Activated T-cell treated with anti-CD3 and anti-CD28 coated beads for 24 hours (primary cell): ENCODE measurements around the gene SDK1.

Experiments
- DNase-seq: peaks from one replicate; pipeline ENCODE4 v3.0.0-alpha.2; 2020; ENCODE audit warnings: low read depth

SDK1 gene

DNA sequence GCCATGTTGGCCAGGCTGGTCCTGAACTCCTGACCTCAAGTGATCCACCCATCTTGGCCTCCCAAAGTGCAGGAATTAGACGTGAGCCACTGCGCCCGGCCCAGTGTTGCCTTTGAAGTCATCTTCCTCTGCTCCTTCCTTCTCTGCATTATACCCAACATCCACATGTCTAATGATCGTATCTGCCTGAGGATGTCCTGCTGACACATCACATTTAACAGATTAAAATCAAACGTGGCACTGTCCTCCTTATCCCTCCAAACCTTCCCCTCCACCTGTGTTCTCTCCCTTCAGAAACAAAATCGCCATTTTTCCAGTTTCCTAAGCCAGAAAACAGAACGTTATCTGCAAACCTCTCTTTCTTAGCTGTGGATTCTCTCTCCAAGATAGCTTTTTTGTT is 8.4 kb upstream of the SDK1 start:
- DNase-seq: no peak

DNA sequence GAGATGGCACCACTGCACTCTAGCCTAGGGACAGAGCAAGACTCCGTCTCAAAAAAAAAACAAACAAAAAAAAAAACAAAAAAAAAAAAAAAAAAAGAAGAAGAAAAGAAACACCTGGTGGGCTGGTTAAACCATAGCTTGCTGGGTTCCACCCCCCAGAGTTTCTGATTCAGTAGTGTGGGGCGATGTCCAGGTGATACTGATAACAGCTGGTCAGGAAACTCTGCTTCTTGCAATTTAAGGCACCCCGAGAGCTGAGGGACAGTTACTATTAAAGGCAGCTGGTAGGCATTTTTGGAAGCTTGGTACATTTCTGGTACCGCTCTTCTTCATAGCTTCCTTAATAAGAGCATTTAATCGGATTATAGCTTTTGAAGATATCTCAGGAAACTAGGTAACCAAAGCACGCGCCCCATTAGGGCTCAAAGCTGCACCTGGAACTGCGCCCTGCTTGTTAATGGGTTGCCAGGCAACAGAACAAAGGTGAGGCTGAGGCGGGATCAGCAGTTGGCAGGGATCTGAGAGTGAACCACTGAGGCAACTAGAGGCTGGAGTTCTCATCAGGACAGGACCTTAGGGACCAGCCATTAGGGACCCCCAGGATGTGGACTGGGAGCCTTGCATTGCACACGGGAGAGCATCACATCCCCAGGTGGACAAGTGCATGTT is 6.5 kb upstream of the SDK1 start:
- no peak for DNase-seq

DNA sequence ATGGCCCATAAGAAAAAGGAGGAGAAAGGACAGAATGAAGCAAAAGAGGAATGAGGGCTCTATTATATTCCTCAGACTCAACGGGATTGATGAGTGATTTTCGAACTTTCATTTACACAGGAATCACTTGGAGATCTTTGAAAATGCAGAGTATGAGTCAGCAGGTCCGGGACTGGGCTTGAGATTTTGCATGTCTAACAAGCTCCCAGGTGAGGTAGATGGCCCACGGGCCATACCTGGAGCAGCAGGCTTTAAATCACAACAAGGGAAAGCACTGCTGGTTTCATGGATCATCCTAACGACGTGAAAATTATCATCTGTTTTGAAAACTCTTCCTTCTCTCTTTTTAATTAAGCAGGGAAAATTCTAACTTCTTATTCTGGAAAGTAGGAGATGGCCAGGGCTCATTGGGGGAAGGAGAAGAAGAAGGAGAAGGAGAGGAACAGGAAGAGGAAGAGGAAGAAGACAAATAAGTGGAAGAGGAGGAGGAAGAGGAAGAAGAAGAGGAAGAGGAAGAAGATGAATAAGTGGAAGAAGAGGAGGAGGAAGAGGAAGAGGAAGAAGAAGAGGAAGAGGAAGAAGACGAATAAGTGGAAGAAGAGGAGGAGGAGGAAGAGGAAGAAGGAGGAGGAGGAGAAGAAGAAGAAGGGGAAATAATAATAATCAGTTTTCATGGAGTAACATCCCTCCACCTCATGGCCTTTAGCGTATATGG is 3.8 kb upstream of the SDK1 start:
- DNase-seq: no peak

DNA sequence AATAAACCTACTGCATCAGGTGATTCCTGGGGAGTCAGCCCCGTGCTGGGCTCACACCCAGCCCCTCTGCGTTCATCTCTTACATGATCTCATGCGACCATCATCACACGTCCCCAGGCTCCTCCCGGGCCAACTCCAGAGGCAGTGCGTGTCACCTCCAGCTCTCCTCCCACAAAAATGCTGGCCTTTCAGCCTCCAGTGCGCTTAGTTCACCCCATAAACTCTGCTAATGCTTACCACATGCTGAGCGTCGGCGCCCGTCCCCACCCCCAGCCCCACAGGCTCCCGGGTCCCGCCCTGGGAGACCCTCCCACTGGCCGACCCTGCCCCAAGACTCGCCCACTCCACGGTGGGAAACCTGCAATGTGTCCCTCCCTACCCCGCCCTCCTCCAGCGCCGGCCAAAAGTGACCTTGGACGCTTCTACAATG is 816 bp upstream of the SDK1 start:
- DNase-seq: no peak

DNA sequence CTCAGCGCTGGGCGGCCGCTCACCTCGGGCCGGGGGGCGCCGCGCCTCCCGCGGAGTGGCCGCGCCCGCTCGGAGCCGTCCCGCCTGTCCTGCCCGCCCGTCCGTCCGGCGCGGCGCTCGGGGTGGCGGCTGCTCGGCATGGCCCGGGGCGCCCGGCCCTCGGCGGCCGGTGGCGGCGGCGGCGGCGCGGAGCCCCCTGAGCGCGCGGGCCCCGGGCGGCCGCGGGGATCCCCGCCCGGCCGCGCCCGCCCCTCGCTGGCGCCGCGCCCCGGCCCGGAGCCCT is 338 bp downstream of the SDK1 start:
- DNase-seq: no peak

DNA sequence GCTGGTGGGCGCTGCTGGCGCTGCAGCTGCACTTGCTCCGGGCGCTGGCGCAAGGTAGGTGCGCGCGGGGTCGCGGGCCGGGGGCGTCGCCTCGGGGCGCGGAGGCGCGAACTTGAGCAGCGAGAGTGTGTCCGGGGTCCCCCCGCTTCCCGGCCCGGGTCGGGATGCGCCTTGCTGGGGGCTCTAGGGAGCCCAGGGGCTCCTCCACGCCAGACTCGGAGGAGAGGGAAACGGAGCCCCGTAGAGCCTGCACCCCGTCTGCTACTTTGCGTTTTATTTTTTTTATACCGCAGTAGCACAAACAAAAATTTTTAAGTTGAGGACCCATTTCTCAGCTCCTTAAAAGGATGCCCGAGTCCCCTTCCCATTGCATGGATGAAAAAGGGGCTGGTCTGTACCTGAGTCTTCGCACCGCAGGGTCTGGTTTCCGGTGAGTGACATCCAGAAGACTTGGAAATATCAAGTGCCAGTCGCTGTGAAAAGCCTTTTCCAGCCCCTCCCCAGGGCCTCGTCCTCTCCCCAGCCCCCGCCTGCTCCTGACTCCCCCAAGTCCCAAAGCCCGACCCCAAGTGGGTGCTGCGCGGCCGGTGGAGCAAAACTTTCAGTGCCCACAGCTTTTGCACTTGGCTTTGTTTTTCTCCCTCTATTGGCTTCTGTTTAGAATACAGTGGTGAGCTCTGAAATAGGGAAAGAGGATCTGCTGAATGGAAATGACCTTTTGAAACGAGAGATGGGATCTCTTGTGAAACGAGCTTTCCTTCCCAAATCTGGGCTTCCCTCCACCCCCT is 973 bp downstream of the SDK1 start:
- no peak for DNase-seq

DNA sequence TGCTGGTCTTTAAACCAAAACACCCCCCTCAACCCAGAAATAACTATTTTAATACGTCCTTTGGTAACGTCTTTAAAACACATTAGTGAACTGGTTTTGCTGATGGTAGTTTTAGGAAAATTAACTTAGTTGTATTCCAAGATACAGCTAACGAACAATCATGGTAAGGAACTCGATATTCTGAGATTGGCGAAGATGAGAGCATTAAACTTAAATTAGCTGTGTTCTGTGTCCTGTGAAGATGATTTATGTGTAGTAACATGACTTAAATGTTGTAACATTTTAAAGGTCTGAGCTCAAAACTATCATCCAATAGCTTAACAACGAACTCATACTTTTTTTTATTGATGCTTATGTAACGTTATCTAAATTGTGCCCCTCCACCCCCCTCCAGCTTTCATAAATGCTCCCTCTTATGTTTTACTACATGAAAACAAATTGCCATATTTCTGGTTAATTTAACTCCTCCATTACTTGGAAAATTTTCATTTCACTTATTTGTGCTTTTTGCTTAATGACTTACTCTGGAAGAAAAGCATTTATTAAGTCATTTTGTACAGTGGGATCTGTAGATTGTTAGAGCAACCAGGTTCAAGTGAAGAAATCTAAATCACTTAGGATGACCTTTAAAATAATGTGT is 1.7 kb downstream of the SDK1 start:
- DNase-seq: no peak

DNA sequence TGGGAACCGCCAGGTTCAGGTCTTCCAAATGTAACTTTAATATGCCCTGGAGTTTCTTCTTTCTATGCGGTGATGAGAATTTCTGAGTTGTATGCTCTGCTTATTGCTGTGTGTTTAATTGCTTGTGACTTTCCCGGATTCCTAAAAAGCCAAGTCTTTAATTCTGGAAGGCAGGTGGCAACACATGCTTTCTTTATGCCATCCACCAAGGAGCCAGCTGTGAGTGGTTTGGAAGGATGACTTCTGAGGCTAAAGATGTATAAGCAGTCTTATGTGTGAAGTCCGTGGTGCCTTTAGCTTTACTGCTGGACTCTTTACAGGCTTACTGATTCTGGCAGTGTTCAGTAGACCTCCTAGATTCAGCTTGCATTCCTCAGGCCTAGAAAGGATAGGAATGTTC is 3.1 kb downstream of the SDK1 start:
- DNase-seq: no peak

DNA sequence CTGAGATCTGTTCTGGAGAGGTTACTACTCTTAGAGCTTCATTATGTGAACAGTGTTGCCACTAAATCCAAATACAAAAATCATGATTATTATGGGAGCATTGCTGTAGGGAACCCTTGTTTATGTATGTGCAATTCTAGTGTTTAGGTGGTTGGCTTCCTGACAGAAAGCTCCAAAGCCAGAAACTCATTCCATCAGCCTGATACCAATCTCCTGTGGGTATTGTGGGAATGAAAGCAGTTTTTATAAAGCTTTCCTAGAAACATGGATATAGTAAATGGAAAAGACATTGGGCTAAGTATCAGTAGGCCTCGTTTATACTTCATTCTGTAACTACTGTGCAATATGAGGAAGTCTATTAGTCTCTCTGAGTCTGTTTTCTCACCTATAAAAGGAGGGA is 6.4 kb downstream of the SDK1 start:
- no peak for DNase-seq

DNA sequence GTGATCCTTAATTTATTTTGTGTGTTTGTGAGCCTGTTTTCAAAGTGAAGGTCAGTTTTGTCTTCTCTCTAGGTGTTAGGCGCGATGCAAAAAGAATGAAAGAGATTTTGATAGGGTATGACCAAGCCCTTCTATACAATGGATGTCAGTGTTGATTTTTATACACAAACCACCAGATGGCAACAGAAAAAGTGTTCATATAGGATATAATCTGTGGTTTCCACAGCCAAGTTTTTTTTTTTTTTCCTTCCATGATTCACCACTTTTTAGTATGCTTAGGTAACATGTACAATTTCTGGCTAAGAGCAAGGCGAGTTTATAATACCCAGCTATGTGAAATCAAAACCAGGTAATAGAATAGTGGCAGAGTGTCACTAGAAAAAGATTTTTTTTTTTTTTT is 8.1 kb downstream of the SDK1 start:
- DNase-seq: no peak

DNA sequence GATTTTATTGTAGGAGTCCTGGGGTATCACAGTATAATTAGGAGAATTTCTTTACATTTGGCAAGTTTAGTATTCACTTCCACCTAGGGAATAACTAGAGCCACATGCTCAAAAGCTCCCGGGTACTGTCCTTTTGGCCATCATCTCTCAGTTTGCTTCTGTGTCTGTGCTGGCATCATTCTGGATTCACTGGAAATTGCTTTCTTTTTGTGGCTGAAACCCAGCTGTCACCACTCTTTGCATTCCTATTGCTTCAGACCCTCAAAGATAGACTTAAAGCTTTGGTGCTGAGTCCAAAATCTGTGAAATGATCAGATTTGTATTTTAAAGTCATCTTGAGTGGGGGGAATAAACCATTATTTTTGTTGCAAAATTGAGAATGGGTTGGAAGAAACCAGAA is 8.9 kb downstream of the SDK1 start:
- DNase-seq: no peak

DNA sequence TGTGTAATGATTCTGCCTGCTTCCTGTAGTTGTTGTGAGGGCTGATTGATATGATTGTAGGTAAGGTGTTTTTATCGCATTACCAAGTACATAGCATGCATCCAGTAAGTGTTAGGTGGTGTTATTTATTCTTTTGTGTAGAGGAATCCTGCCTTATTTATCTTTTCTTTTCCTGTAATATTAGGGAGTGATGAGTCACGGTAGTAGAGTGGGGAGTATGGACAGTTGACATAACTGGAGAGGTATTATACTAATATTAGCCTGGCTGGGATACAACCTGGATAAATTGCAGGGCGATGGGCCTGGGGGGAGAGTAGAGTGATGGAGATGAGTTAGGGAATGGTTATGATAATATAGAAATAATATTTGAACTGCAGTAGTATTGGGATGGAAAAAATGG is 9.8 kb downstream of the SDK1 start:
- no peak for DNase-seq

DNA sequence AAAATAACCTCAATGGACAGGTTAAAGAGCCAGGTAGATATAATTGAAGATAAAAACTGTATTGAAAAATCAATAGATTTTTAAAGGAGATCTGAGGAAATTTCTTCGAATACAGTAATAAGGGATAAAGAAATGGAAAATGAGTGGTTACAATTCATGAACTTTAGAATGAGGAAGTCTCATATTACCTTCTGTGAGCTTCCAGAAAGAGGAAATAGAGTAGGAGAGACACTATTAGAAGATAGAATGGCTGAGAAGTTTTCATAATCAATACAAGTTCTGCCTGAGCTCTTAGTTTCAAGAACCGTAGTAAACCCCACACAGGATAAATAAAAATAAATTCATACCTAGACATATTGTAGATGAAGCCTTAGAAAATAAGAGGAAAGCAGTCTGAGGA is 11.5 kb downstream of the SDK1 start:
- DNase-seq: no peak

DNA sequence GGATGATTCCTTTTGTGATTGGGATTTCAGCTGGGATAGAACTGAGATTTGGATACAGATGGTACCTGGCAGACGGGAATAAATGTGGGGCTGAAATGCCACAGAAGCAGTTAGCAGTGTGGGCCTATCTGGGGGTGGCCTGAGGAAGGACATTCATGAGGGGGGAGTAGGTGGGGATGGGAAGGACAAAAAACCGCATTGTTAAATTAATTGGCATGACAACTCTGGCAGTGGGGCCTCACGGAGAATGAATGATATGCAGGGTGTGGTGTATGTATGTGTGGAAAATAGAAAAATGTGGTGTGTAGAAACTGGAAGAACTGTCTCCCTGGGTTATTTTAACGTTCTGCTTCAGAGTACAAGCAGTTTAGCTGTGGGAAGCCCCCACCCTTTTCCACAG is 17.8 kb downstream of the SDK1 start:
- DNase-seq: no peak

DNA sequence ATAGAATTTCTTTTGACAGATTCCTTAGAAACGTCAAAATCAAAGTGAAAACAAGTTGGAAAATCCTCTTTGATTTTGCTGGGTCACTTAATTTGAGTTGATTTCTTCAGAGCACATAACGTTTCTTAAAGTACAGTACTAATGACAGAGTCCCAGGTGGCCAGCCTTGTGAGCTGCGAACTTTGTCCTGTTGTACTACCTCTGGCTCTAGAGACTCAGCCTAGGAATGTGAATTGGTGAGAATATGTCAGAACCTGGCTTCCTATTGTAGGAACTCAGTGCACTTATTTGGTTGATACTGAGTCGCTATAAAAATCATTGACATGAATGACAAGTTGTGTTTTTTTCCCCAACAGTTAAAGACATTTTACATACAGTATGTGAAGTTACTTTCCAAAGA is 20.2 kb downstream of the SDK1 start:
- DNase-seq: no peak

DNA sequence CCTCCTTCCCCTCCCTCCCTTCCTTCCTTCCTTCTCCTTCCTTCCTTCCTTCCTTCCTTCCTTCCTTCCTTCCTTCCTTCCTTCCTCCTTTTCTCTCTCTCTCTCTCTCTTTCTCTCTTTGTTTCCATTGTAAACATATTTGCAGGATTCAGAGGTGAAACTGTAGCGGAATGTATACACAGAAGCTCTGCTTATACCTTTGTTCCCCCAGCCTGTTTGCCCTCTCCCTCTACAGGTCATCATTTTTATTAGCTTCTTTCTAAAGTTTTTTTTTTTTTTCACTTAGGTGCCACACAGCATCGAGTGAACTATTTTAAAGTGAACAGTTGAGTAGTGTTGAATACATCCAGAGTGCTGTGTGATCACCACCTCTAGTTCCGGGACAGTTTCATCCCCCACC is 20.7 kb downstream of the SDK1 start:
- DNase-seq: no peak

DNA sequence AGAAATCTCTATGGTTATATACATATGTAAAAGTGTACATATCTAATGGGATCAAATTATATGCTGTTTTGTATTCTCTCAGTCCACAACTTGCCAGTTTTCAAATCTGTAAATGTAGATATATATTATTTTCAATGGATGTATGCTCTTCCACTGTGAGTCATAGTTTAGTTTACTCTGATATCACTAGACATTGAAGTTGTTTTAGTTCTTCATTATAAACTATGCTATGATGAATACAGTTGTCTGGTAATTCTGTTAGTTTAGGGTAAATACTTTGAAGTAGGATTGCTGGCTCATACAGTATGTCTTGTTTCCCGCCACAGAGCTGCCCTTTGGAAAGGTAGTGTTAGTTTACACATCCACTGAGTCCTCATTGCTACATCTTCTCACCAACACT is 25.2 kb downstream of the SDK1 start:
- no peak for DNase-seq

DNA sequence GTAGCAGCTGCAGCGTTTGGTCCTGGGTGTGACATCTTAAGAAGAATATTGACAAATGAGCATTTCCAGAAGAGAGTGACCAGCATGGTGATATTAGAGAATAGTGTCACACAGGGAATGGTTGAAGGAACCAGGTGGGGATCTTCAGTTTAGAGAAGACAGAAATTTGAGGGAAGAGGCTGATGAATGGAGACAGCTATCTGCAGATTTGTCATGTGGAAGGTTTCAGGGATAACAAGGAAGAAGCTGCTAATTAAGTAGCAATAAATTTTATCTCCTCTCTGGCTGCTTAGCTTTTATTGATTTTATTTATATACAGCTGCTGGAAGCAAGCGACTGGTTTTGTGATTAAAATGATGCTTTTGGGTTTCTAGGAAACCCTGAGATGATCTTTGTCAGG is 26.0 kb downstream of the SDK1 start:
- no peak for DNase-seq

DNA sequence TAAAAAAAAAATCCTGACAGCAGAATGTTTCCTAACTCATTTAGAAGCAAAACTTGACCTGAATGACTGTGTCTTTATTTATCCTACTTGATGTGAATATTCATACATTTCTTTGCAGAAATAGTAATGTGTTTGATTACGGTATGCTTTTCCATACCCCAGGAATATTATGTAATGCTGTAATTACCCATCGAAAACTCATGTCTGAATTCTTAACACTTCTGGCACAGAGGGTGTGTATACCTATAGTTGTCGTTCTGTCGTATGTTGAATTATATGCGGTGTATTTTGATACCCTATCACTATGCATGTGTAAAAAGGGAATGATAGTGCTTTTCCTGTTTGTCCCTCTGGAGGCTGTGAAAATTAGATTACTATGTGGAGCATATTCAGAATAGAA is 26.6 kb downstream of the SDK1 start:
- no peak for DNase-seq

DNA sequence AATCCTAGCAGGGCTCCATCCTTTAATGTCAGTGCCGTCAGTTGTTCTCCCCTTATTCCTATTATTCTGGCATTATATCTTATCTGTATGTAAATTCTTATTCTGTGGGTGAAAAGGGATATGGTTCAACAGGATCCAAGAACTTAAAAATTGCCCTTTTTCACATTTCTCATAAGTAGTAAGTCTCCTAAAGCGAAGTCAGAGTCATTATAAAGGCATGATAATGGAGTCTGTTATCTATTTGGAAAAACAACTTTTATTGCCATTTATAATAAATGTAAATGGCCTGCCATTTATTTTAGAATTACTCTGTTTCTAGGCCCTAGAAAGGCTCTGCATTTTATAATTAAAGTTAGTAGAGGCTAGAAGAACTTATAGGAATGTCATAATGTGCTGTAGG is 31.3 kb downstream of the SDK1 start:
- DNase-seq: no peak

DNA sequence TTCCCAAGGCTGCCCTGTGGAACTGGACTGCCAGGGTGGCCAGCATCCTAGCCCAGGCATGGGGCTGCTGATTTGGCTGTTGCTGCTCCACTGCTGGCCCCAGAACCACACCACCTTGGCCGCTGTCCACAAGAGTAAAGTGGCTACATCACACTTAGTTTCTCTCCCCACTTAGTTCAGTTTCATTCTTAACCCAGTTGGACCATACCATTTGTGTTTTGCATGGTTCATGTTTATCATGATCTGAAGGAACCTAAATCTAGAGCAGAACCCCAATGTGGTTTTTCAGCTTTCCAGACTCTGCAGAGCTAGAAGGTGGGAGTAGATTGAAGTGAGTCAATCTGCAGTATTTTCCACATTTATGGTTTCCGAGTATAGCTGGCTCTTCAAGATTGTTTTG is 32.8 kb downstream of the SDK1 start:
- DNase-seq: no peak

DNA sequence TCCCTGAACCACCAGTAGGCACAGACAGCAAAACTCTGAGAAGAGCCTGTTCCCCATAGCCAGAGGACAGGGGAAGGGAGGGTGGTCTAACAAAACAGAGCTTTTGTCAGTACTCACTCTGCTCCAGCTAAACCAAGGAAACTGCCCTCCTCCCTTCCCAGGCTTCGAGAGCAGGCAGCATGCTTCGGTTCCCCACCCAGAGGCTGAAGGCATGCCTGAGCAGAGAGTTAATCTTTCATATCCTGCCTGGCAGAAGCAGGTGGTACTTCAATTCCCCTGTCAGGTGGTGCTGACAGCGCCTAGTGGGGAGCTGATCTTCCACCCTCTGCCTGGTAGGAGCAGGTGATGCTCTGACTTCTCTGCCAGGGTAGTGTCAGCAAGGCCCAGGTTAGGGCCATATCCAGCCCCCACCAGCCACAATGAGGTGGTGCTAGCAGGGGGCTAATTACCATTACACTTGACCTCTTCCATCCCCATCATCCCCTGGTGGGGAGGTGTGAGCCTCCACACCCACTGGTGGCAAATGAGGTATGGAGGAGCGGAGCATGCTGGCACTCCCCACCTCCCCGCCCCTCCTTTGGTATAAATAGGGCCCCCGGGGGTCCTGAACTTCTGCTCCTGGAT is 35.1 kb downstream of the SDK1 start:
- no peak for DNase-seq

DNA sequence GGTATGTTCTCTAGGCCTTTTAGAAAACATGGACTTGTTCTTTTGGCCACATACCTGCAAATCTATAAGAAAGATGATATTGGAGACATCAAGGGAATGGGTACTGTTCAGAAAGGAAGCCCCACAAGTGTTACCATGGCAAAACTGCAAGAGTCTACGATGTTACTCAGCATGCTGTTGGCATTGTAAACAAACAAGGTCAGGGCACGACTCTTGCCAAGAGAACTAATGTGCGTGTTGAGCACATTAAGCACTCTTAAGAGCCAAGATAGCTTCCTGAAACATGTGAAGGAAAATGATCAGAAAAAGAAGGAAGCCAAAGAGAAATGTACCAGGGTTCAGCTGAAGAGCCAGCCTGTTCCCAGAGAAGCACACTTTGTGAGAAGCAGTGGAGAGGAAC is 37.1 kb downstream of the SDK1 start:
- no peak for DNase-seq
